ENCODE measurements around the gene SLF1.

GRCh38 chr5:94693043-94693822 lies 74.8 kb downstream of the SLF1 start:
- no peak for TF ChIP-seq TAF1 (IDR thresholded peaks at IDR 0.05; ENCODE audit: borderline replicate concordance, low read depth, low read length)
- no peak for TF ChIP-seq POLR2A (IDR thresholded peaks at IDR 0.05; ENCODE audit: low read depth, low read length)
- no peak for TF ChIP-seq POLR2AphosphoS5 (IDR thresholded peaks at IDR 0.05; ENCODE audit: low read depth, low read length)

Measured in GM12892 (cell line).